Superior temporal gyrus (tissue), 1 donor: ENCODE measurements around the gene PDC.

ENCODE experiments used
- DNase-seq: peaks from one replicate; pipeline ENCODE4 v3.0.0-alpha.2; 2016; ENCODE audit errors: extremely low spot score

The PDC gene

DNA sequence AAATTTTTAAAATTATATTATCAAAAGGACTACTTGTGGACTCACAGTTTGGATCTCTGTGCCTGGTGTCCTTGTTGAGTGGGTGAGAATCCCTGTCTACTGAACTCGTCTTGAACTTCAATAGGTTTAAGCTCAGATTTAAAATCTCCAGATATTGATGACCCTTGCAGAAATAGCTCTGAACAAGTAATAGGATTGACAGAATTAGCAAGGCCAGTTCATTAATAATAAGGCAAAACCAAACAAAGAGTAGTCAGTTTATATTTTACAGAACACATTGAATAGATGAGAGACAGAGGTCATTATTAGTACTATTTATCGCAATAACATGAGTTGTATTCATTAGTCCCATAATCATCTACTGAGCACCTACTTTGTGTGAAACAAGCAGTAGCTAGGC, at the start of gene PDC:
TSS of gene PDC (minus strand) at position 101 of the 400 bp plus-strand sequence. CDS start 11,655 bp downstream, outside the sequence.
- DNase-seq = no peak

DNA sequence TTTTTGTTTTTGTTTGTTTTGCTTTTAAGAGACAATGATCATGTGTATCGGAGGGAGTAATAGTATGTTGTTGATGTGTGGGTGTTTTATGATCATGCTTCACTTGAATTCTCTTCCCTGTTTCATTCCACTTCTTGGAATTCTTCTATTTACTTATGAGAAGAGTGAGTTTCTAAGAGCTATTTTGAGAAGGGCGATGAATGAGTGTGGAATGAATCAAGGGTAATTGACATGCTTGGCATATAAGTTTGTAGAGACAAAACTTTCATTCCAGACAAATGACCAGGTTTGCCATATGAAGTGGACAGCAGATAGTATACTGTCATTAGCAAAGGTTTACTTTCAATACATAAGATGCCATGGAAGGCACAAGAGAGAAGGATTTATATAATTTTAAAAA, 42.3 kb upstream of the PDC start:
- no peak for DNase-seq

DNA sequence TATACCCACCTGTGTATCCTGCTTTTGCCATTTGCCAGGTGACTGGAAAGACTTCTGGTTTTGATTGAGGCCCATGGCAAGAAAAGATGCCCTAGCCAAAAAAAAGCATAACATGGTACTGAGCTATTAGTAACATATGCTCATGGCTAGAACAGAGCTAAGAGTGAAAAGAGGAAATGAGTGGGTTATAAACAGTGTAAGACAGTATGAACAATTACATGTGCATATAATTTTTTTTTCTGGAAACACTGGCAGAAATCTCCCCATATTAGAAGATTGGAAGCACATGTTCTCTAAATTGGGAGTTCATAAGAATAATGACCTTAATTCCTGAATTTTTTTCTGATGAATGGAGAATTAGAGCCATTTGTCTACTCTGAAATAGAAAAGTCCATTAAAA, 41.2 kb upstream of the PDC start:
- DNase-seq = no peak

DNA sequence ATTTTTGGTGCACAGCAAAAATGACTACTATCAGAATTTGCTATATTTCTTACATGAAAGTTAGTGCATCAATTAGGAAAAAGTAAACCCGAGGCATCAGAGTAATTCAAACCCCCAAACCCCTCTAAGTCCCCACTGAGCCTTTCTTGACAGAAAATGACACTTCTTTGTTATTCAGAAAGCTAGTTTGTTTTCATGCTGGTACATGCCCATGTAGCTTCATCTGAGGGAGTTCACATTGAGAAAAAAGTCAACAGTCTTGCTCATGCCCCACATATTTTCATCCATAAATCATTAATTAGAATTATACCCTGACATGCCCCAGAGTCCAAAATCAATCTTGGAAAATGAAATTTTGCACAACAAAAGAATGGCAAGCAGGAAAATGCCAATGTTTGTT, 39.9 kb upstream of the PDC start:
- no peak for DNase-seq

DNA sequence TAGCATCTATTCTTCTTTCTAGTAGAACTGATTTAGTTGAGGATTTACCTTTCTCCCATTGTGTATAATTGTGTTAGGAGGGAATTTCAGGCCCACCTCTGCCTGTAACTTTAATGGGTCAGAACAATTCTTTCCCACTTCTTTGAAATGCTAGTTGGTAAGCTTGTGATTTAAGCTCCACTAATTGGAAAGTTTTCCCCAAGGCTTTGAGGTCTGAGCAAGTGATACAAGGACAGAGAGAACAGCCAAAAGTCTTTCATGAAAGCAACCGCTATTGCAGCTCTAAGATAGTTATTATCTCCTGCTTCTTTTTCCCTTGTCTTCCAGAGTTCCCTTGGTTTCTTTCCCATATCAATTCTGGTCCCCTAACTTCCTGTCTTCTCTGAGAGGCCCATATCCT, 38.7 kb upstream of the PDC start:
- DNase-seq = no peak

DNA sequence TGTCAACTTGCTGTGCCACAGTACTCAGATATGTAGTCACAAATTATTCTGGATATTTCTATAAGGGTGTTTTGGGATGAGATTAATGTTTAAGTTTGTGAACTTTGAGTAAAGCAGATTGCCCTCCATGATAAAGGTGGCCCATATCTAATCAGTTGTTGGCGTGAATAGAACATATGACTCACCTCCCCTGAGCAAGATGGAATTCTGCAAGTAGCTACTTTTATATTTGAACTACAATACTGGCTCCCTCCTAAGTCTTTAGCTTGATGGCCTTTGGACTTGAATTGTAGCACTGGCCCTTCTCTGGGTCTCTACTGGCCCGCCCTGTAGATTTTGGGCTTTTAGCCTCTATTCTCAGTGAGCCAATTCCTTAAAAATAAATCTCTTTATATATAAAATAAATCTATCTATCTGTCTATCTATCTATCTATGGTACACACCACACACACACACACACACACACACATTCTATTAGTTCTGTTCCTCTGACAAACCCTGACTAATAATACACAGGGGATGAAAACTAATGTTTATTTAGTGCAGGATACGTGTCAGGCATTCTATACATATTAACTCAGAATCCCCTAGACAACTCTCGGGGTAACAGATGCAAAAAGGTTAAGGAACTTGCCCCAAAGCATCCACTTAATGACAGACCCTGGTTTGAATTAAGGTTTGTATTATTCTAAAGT, 37.9 kb upstream of the PDC start:
- no peak for DNase-seq

DNA sequence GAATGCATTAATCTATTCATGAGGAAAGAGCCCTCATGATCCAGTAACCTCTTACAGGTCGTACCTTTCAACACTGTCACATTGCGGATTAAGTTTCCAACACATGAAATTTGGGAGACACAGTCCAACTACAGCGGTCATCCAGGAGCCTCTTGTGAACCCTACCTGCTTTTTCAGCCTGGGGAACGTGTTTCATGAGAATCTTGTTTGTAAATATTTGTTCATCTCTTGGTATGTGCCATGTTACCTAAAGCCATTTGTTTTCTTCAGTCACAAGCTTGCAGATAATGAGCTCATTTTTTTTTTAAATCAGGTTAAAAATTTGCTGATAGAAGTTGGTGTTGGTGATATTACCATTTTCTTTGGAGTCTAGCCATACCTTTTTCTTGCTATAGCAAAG, 37.2 kb upstream of the PDC start:
- no peak for DNase-seq

DNA sequence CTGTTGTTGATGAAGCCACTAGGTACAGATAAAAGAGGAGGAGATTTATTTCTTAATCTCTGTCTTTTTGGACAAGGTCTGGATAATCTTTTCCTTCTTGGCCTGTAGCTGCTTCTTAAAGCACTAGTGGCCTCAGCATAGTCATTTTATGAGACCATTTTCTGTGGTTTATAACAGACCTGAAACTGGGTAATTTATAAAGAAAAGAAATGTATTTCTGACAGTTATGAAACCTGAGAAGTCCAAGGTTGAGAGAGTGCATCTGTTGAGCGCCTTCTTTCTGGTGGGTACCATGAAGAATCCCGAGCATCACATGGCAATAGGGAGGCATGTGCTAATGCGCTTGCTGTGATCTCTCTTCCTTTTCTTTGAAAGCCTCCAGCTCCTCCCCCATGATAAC, 36.7 kb upstream of the PDC start:
- DNase-seq = no peak

DNA sequence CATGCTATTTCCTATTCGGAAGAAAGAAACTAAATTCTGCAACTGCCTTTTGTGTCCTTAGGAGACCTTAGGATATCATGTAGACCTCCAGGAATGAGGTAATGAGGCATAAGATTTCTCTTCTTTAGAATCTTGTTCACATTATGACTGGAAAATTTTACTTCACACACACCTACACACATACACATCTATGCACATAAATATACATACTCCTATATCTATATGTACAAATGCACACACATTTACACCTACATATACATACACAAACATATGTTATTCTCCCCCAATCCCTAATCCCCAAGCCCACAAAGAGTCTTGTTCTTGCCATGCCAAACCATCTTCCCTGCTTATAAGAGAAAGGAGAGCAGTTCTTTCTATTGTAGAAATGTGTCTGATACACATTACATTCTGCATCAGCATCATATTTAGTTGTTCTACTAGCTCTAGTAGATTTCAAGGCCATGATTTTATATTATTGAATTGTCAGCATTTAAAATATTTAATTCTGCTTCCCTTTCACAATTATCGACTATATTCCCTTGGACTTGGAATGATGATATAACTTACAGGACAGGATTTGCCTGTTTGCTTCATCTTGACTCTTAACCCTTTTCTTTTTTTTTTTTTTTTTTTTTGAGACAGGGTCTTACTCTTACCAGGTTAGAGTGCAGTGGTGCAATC, 35.4 kb upstream of the PDC start:
- DNase-seq = no peak

DNA sequence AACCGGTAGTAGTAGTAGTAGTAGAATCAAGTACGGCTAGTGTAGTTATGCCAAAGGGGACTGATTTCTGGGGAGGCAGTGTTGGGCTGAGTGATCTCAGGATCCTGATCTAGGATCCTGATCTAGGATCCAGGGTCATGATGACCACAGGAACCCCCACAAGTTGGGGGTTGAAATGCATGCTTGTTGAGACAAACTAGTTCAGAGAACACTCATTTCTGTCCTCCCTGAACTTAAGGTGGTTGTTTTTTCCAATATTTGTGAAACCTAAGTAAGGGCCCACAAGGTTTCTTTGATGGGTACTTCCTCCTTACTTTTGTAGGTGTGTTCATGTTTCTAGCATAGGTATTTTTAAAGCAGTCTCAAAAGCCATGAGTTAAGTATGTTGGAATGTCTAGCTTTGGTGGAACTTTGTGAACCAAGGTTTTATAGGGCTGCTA, 33.9 kb upstream of the PDC start:
- no peak for DNase-seq

DNA sequence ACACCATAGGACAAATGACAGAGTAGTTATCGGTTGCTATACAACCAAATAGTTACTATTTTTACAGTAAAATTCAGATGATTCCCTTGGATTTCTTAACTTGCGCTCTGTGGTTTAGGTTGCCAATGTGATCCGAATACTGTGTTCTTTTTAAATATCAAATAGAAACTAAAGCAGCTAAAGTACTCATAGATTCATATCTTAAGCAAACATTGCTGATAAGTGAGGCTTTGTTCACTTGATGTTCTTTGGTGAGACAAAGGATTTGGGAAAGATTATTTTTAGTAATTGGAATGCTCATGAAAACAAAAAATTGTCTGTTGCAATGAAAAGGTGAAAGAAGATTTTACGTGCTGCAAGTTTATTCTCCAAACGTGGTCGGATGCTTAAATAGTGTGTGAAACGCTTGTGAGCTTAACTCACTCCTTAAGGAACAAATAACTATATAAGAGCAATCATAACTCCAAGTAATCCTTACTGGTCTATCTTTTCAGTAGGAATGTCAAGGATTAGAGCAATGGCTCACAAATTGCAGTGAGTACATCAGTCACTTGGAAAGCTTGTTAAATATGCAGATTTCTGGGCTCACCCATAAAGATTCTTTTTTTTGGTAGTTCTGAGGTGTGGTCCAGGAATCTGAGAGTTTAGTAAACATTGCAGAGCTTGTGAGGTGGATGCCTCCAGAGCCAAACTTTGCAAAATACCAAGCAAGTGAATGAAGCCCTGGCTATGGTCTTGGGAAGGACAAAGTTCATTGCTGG, 31.8 kb upstream of the PDC start:
- no peak for DNase-seq

DNA sequence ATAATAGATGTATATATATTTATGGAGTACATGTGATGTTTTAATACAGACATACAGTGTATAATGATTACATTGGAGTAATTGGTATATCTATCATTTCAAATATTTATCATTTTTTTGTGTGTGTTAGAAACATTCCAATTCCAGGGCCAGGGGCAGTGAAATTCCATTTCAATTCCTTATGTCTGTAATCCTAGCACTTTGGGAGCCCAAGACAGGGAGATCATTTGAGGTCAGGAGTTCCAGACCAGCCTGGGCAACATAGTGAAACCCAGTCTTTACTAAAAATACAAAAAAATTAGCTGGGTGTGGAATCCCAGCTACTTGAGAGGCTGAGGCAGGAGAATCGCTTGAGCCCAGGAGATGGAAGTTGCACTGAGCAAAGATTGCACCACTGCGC, 30.4 kb upstream of the PDC start:
- no peak for DNase-seq

DNA sequence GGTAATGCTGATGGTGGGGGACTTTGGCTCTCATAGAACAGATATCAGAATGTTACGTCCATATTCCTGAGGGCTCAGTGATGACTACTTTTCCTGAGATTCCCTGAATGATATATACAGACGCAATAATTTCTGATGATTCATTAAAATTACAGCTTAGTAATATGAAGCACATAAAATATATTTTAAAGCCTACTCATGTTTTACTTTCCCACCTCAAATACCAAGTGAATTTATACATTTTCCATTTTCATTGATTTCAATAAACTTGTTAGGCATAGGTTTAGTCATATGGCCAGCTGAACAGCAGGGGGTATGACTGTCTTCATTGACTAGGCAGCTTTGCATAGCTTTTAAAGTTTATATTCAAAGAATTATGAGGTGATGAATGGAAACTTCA, 26.2 kb upstream of the PDC start:
- no peak for DNase-seq

DNA sequence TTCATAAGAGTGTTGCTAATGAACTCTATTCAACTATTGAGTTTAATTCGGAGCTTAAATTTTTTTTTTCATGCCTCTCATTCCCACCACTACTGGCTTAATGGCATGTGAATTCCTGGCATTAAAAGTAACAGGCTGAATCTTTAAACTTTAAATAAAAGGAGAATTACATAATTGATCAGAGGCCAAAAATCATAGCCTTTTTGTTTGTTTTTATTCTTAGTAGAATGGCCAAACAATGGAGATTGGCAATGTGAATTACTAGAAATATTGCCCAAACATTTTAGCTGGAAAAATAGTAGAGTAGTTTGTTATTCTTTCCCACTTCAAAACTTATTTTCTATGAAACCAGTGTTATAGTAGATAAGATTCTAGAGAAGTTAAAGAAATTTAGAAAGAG, 25.1 kb upstream of the PDC start:
- no peak for DNase-seq

DNA sequence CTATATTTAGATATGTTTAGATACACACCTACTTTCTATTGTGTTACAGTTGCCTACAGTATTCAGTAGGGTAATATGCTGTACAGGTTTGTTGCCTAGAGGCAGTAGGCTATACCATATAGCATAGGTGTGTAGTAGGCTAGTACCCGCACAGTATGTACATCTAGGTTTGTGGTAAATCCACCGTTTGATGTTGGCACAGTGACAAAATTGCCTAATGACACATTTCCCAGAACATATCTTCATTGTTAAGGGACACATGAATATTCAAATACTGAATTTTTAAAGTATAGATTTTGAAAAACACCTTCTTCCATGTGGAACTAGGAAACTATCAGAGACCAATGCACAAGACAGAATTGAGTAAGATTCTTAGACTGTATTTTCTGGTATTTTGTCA, 22.6 kb upstream of the PDC start:
- no peak for DNase-seq

DNA sequence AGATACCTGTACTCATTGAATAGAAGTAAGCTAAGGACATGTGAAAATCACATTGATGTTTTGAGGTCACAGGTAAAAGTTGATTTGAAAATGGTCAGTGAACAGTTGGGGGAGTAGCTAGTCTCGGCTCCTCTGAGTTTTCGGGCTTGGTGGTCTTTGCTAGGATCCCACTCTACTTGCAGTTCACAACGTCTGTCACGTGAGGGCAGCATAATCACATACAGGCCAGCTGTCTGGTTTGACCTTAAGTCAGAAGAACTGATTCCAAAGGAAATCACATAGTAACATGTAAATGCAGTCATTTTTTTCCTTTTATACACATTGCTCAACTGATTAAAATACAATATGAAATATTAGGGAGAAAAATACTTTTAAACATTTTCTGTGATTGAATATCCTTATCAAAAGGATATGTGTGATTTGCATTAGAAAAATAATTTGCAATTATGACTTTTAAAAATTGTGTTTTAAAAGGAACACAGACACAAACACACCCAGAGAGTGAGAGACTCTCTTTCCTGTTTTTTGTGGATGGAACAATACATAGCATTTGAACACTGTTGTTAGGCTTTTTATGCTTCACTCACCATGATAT, 21.8 kb upstream of the PDC start:
- DNase-seq = peak; percentile 73

DNA sequence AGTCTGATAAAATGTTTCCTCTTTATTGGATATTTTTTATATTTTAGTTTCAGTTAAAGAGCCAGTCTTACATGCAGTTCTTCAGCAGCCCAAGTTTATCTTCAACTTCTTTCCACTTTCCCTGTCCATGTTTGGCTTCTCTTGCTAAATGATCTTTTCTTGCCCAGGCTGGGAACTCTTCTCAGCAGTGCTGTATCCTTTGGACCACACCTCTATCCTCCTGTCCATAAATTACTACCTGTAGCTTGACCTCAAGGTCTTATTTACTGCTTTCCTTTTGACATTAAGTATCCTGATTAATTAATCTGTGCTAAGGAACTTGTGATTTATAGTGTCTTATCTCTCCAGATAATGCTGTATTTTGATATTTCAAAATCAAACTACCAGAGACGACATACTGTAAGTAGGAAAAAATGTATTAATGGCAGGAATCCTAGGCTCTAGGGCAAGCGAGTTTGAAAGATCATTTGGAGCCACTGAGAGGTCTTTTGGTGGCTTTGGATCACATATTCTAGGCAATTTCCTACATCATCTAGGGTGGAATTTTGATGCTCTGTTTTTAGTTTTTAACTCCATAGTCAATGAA, 20.5 kb upstream of the PDC start:
- DNase-seq = no peak

DNA sequence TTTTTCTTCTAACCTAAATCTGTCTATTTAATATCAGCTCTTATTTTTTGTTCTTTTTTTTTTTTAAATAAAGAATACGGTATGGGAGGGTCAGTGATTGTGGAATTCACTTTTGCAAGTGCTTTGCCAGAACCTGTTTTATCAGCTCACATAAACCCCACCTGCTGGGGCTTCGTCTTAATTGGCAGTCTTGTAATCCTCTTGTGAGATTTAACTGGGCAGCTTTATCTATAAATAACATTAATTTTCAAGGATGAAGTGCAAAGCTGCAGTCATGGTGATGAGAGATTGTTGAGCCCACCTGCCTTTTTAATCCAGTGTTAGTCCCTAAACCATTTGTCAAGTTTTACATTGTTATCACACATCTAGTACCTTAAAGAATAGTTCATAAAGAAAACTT, 18.2 kb upstream of the PDC start:
- DNase-seq = no peak

DNA sequence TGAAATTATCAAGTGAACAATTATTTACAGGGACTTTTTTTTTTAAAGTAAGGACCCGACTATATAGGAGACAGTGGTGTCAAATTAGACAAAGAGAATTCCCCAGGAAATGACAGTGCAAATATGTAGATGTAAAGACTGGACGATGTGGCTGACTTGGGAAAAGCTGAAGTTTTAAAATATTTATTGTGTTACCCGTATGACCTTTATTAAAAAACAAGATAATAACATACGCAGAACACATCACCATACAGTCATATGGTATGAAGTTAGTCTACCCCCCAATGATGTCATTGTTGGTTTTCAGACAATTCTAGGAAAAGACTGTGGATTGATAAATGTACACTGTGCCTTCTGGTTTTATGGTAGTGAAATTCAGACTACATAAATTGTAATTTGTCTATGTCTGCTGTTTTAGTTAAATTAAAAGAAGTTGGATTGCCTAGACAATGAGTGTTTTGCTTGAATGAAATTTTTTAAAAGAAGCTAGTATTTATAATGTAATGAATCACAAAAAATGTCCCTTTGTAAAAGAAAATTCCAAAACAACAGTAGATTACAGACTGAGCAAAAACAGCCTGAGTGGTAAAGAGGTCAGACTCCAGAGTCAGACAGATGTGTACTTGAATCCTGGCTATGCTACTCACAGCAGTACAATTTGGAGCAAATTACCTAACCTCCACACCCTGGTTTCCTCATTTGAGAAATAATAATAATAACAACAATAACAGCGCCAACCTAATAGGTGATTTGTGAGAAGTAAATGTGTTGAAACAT, 15.5 kb upstream of the PDC start:
- DNase-seq = no peak

DNA sequence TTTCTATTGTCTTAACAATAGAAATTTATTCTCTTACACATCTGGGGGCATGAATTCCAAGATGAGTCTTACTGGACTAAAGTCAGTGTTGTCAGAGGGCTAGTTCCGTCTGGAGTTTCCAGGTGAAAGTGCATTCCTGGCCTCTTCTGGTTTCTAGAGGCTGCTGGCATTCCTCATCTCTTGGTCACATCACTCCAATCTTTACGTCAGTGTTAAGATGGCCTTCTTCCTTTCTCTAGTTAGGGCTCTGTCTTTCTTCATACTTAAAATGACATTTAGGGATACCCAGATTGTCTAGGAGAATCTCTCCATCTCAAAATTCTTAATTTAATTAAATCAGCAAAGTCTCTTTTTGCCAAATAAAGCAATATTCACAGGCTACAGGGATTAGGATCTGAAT, 13.3 kb upstream of the PDC start:
- DNase-seq = no peak

DNA sequence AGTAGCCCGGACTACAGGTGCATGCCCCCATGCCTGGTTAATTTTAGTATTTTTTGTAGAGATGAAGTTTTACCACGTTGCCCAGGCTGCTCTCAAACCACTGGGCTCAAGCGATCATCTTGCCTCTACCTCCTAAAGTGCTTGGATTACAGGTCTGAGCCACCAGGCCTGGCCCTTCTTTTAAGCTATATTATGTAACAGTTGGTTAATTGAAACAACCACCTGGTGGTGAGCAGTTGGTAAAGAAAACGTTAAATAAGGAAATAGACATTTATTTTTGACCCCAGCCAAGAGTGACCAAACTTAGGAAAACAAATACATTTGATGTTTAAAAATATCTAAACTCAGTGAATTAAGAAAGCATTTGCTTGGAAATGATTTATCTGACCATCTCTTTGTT, 12.1 kb upstream of the PDC start:
- no peak for DNase-seq
